K562 (cell line): ENCODE measurements around the gene PKDCC. TPM values are rescaled to one million over a fixed set of nuclear protein-coding genes. Genes with fewer than 3 reads are reported as not detected.

Experiments used
- ATAC-seq: fragments of 200-7000 bp; cut with Tn5 transposase; 3 replicates; pipeline ENCODE4 v1.9.1; 2020; ENCODE audit warnings: moderate library complexity
- BruUV-seq: library from RNA; stranded (reverse); fragments of 400-500 nt; replicated peaks from 2 replicates; lab custom pipeline; 2021; lab: Mats Ljungman, UMichigan
- CTCF ChIA-PET: fragments of 300-600 bp; formaldehyde crosslinking; extraction: SDS; loops from one replicate; lab custom pipeline; 2021; ENCODE audit warnings: low intra/inter-chr PET ratio; lab: Yijun Ruan, JAX
- POLR2A ChIA-PET: fragments of 300-600, 350-650 bp; sonication (Branson Sonifier 250); formaldehyde crosslinking; extraction: SDS; loops from one replicate; lab custom pipeline; 2021; ENCODE audit warnings: antibody characterized with exemption, inconsistent platforms; lab: Yijun Ruan, JAX
- DNase-seq, 4 experiments: peaks; one replicate each; pipeline versions ENCODE4 v3.0.0 to v3.0.0-alpha.2; 2011 to 2018; ENCODE audit warnings: low spot score in 3 of 4, mixed read lengths in 3 of 4; ENCODE audit errors: extremely low read depth in 1 of 4
- FAIRE-seq: peaks from 2 replicates; lab custom pipeline; 2011; peaks lifted over from hg19 to GRCh38; lab: Jason Lieb, UNC
- H2AFZ ChIP-seq: 2 replicates; pipeline ENCODE4 v1.6.0; 2011; ENCODE audit warnings: low read depth, low read length, control low read depth, inconsistent platforms
- H3K27ac ChIP-seq: fragments of 200-600 bp; 3 replicates; pipeline ENCODE4 v1.8.0; 2011; ENCODE audit warnings: low read depth, mild to moderate bottlenecking, control low read depth, inconsistent platforms, low read length, moderate library complexity, mixed read lengths; ENCODE audit errors: extremely low read depth
- H3K27me3 ChIP-seq, 2 experiments: fragments of 300-600 bp in 1 of 2; 2 replicates in 1 of 2; 3 replicates in 1 of 2; pipeline versions ENCODE4 v1.6.0 to v1.8.0; 2011; ENCODE audit warnings: inconsistent platforms in 2 of 2, low read length in 2 of 2, mild to moderate bottlenecking in 1 of 2, mixed read lengths in 1 of 2, moderate library complexity in 1 of 2; ENCODE audit not compliant: control insufficient read depth in 2 of 2, insufficient read depth in 2 of 2
- H3K36me3 ChIP-seq: fragments of 300-600 bp; 3 replicates; pipeline ENCODE4 v1.8.0; 2011; ENCODE audit warnings: mild to moderate bottlenecking, low read length, inconsistent platforms; ENCODE audit not compliant: control insufficient read depth, insufficient read depth
- H3K4me1 ChIP-seq, 2 experiments: fragments of 200-600 bp in 1 of 2; replicated peaks in 1 of 2; 2 replicates in 1 of 2; 3 replicates in 1 of 2; pipeline versions ENCODE4 v1.5.1 to v1.8.0; 2011; ENCODE audit warnings: inconsistent platforms in 2 of 2, low read length in 2 of 2, mild to moderate bottlenecking in 1 of 2, mixed read lengths in 1 of 2, moderate library complexity in 1 of 2; ENCODE audit not compliant: control insufficient read depth in 2 of 2, insufficient read depth in 2 of 2
- H3K4me2 ChIP-seq: 2 replicates; pipeline ENCODE4 v1.6.1; 2011; ENCODE audit warnings: low read length, control low read depth, inconsistent platforms, mixed read lengths; ENCODE audit not compliant: insufficient read depth
- H3K4me3 ChIP-seq: fragments of 200-600 bp; sonication (generic), shearing (Covaris generic); 2 replicates; pipeline ENCODE4 v1.5.1; 2016; ENCODE audit warnings: control low read depth, inconsistent platforms
- H3K79me2 ChIP-seq: fragments of 200-600 bp; 3 replicates; pipeline ENCODE4 v1.8.0; 2011; ENCODE audit warnings: low read length, inconsistent platforms; ENCODE audit not compliant: control insufficient read depth, insufficient read depth
- H3K9ac ChIP-seq, 2 experiments: 2 replicates each; pipeline versions ENCODE4 v1.6.0 to v1.6.1; 2011; ENCODE audit warnings: low read depth in 2 of 2, low read length in 2 of 2, control low read depth in 1 of 2, inconsistent platforms in 1 of 2, mild to moderate bottlenecking in 1 of 2, mixed read lengths in 1 of 2; ENCODE audit not compliant: insufficient read depth in 1 of 2
- H3K9me1 ChIP-seq: one replicate; pipeline ENCODE4 v1.6.0; 2011; ENCODE audit warnings: inconsistent platforms, mild to moderate bottlenecking, low read length, moderate library complexity; ENCODE audit not compliant: control insufficient read depth, insufficient read depth
- H3K9me3 ChIP-seq: replicated peaks from 2 replicates; pipeline ENCODE4 v1.5.1; 2011; ENCODE audit warnings: low read depth, low read length, inconsistent platforms; ENCODE audit not compliant: control insufficient read depth, insufficient read depth
- H4K20me1 ChIP-seq: replicated peaks from 2 replicates; pipeline ENCODE4 v1.6.1; 2011; ENCODE audit warnings: low read length, inconsistent platforms, mixed read lengths; ENCODE audit not compliant: control insufficient read depth, insufficient read depth
- BRCA1 ChIP-seq, 2 experiments: fragments of 450-650 bp in 1 of 2; sonication (generic) in 1 of 2; formaldehyde crosslinking in 1 of 2; IDR thresholded peaks; 2 replicates each; pipeline versions ENCODE4 v1.5.0 to v1.6.1; 2017 to 2020; ENCODE audit warnings: mild to moderate bottlenecking in 1 of 2, missing genetic modification reagents in 1 of 2
- HOMEZ ChIP-seq: fragments of 250-450 bp; sonication (Bioruptor Pico); IDR thresholded peaks from 2 replicates; pipeline ENCODE4 v1.4.0; 2020; ENCODE audit warnings: mild to moderate bottlenecking, moderate library complexity
- LARP7 ChIP-seq: fragments of 450-650 bp; IDR thresholded peaks from 2 replicates; pipeline ENCODE4 v1.6.1; 2016
- NR2F6 ChIP-seq: fragments of 450-650 bp; formaldehyde crosslinking; IDR thresholded peaks from 2 replicates; pipeline ENCODE4 v1.4.0; 2020; ENCODE audit warnings: mild to moderate bottlenecking
- SMARCC2 ChIP-seq: fragments of 450-650 bp; IDR thresholded peaks from 2 replicates; pipeline ENCODE4 v1.6.1; 2017; ENCODE audit warnings: antibody characterized with exemption, moderate library complexity, mild to moderate bottlenecking, low read depth
- TCF7 ChIP-seq: sonication (generic); IDR thresholded peaks from 2 replicates; pipeline ENCODE4 v1.6.1; 2016; ENCODE audit warnings: antibody characterized with exemption, borderline replicate concordance
- TCFL5 ChIP-seq: fragments of 250-450 bp; sonication (Bioruptor Pico); conservative IDR thresholded peaks from 2 replicates; pipeline ENCODE4 v1.6.1; 2021; ENCODE audit warnings: mild to moderate bottlenecking, moderate library complexity, matching md5 sums
- ZBTB7A ChIP-seq: IDR thresholded peaks from 2 replicates; pipeline ENCODE4 v1.6.1; 2011; ENCODE audit warnings: low read depth, mild to moderate bottlenecking, low read length, moderate library complexity, borderline replicate concordance; ENCODE audit not compliant: control insufficient read depth
- in situ Hi-C: fragments of 300-500 bp; cut with MboI; formaldehyde crosslinking; loops from 4 replicates; pipeline ENCODE4 v1.15.0; 2018; ENCODE audit warnings: inconsistent platforms, mixed read lengths
- intact Hi-C: fragments of 100-400 bp; cut with micrococcal nuclease; formaldehyde crosslinking; loops from 2 replicates; pipeline ENCODE4 v1.14.2; 2022
- polyA plus RNA-seq, 8 experiments: library from polyadenylated mRNA; depleted of rRNA in 4 of 8; stranded (reverse) in 5 of 8; unstranded in 3 of 8; fragments of >200 nt; fragmentation: Nextera tagmentation in 2 of 8; fragmentation: Illumina TruSeq in 1 of 8; extraction: Ambion mirVana in 2 of 8; extraction: Trizol in 1 of 8; gene quantifications; 2 replicates each; pipeline versions ENCODE4 v1.2.1 to v1.2.3, GENCODE V29; 2011 to 2014; ENCODE audit warnings: inconsistent platforms in 1 of 8, missing spikeins in 1 of 8
- total RNA-seq, 7 experiments: library from RNA; depleted of rRNA in 6 of 7; stranded (reverse); fragments of >200 nt in 6 of 7; fragmentation: Illumina TruSeq in 2 of 7; extraction: Trizol in 2 of 7; gene quantifications; 2 replicates each; pipeline versions ENCODE4 v1.2.1 to v1.2.3, GENCODE V29; 2011 to 2021; ENCODE audit warnings: low replicate concordance in 1 of 7

Gene PKDCC
- total and polyA plus RNA-seq, 9 of the 15 experiments (the other 6 are each of a cell fraction or from before 2014, with no cell fraction given) = 0.62 to 14.8 (median 1.3) TPM; not detected in 2

- intact Hi-C loops = no loop called here
- no peaks in the 10 kb centered on the region for H4K20me1 ChIP-seq
- FAIRE-seq (no peak), ATAC-seq (no peak), DNase-seq (no peak)
- no peaks in the 10 kb centered on the region for H3K9me1 ChIP-seq
- no peaks in the 10 kb centered on the region for H3K9me3 ChIP-seq
- in situ Hi-C loops = loop anchor here (10.0 kb wide), 1 partner anchor 231 kb away; no protein-coding TSS in a partner anchor
- H3K36me3 ChIP-seq = no peaks in the 10 kb centered on the region
- TF ChIP-seq TCFL5 (no peak), ZBTB7A (no peak), LARP7 (no peak), NR2F6 (CRISPR knock-in tag) (no peak), BRCA1 (IDR thresholded peaks at IDR 0.05) (no peak), BRCA1 (CRISPR knock-in tag; IDR thresholded peaks at IDR 0.05) (no peak), SMARCC2 (no peak), HOMEZ (CRISPR knock-in tag) (no peak), TCF7 (no peak)
- ChIA-PET CTCF (interaction anchor here (4.4 kb wide), 1 partner anchor 103 kb away, joined by 39 read pairs; no protein-coding TSS in a partner anchor), POLR2A (interaction anchor here (1.0 to 1.1 kb wide), 2 partner anchors 145 to 259 kb away, joined by 4 to 5 read pairs; no protein-coding TSS in a partner anchor)
- no peak overlapping the region for H3K4me3 ChIP-seq
- no TSS peak for BruUV-seq
- H3K27me3 ChIP-seq = peaks cover 2 to 6% of the 10 kb centered on the region in 2 experiments; a peak in 3 of 5 replicates
- no peak overlapping the region for H3K27ac ChIP-seq
- no peak overlapping the region for H3K4me2 ChIP-seq
- peaks cover 0 to 3% of the 10 kb centered on the region in 2 experiments; a peak in 3 of 5 replicates for H3K4me1 ChIP-seq
- H3K9ac ChIP-seq = no peak overlapping the region
- no peaks in the 10 kb centered on the region for H3K79me2 ChIP-seq
- H2AFZ ChIP-seq = no peak overlapping the region
Measured at GRCh38 chr2:42094114-42094513, 46.3 kb downstream of the PKDCC start.
